Measurements from ENCODE around the gene TPM3. TPM values are rescaled to one million over a fixed set of nuclear protein-coding genes. Genes with fewer than 3 reads are reported as not detected.
A peak's percentile ranks its signal among the peaks of the same experiment; 100 is the strongest.

Gene TPM3
- total and polyA plus RNA-seq, 10 of the 15 experiments (the other 5 are each of a cell fraction or from before 2014, with no cell fraction given) = 270 to 759 (median 505) TPM

- TF ChIP-seq RUNX3 (IDR thresholded peaks at IDR 0.05; ENCODE audit: low read length) (no peak), PAX8 (IDR thresholded peaks at IDR 0.05) (no peak), SIN3A (IDR thresholded peaks at IDR 0.05; ENCODE audit: low read depth, low read length) (no peak), IRF4 (IDR thresholded peaks at IDR 0.05; ENCODE audit: low read depth, low read length) (no peak), IRF5 (IDR thresholded peaks at IDR 0.05; ENCODE audit: borderline replicate concordance) (no peak), RAD21 (IDR thresholded peaks at IDR 0.05; ENCODE audit: insufficient read depth, low read depth, low read length) (peak; percentile 72), NKRF (conservative IDR thresholded peaks at IDR 0.05) (no peak), PKNOX1 (IDR thresholded peaks at IDR 0.05) (peak; percentile 30; the same call in 1 of the 2 replicates), YBX1 (IDR thresholded peaks at IDR 0.05) (no peak)
These were observed 5.7 kb downstream of the TPM3 start (continued) for GRCh38 chr1:154186177-154186576.

All from GM12878 (cell line).